Occipital lobe (tissue), 2 donors: ENCODE results near the gene PIM3. TPM values are rescaled to one million over a fixed set of nuclear protein-coding genes. Genes with fewer than 3 reads are reported as not detected.
"Not testable (repeated sequence)": the region's sequence is repeated elsewhere in the genome, so short reads cannot be mapped to it uniquely, and the experiment has no call there.

Experiments used
- DNase-seq: peaks from one replicate; lab custom pipeline; 2025; lab: John Stamatoyannopoulos, UW
- total RNA-seq: library from RNA; depleted of rRNA; stranded (reverse); fragments of >200 nt; gene quantifications from one replicate; pipeline ENCODE4 v1.2.3, GENCODE V29; 2014

PIM3 gene
- total RNA-seq, 1 donor from 2014 or later, result 13.1 TPM

- no peak for DNase-seq
Measured at GRCh38 chr22:49966774-49967705, 6.5 kb downstream of the PIM3 start.

DNA sequence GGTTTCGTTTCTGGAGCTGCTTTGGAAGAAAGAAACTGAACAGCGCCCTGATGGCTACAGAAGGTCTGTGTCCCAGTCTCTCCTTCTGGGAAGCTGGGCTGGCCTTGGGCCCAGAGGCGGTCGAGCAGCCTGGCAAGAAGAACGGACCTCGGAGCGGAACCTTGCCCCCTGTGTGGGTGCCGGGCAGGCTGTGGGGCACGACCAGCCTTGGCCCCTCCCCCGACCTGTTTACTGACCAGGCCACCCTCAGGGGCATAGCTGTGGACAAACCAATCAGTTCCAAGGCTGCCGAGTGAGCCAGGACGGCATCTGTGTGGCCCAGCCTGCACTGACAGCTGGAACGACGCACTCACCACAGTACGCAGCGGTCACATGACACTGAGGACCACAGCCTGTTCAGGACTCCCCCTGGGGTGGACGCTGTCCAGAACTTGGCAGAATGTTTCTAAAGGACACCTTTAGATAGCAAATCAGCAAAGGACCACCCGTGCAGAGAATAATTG is 7.2 kb downstream of the PIM3 start:
- DNase-seq, result no peak

GRCh38 chr22:49968313-49968830 is 7.8 kb downstream of the PIM3 start:
- no peak for DNase-seq

DNA sequence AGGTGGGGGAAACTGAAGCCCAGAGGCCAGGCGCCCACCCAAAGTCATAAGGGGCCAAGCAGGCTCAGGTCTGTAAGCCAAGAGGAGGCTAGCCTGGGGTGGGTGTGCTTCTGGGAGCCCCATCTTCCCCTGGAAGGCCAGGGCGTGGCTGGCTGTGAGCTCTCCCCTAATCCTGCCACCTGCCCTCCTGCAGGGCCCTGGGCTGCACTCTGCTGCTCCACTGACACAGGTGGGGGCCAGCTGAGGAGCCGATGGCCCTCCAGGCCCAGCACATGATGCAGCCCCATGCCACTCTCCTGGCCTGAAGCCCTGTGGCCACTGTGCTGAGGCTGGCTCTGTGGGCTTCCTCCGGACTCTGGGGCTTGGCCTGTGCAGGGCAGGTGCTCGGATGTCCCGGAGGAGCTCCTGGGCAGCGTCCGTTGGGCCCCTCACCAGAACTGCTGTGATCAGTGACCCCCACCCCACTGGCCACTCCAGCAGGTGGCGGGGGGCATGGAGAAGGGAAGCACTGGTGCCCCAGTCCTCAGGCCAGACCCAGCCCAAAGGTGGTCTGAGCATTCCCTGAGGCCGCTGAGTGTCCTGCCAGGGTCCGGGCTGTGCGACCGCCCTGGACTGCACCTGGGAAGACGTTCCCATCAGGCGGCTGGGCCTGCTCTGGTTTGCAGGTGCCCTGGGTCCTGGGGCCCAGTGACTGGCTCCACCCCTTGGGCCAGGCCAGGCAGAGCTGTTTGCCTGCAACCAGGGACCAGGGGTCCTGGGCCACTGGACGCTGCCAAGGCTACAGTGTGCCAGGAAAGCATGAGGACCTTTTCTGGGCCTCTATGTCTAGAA is 8.5 kb downstream of the PIM3 start:
- DNase-seq, result no peak

DNA sequence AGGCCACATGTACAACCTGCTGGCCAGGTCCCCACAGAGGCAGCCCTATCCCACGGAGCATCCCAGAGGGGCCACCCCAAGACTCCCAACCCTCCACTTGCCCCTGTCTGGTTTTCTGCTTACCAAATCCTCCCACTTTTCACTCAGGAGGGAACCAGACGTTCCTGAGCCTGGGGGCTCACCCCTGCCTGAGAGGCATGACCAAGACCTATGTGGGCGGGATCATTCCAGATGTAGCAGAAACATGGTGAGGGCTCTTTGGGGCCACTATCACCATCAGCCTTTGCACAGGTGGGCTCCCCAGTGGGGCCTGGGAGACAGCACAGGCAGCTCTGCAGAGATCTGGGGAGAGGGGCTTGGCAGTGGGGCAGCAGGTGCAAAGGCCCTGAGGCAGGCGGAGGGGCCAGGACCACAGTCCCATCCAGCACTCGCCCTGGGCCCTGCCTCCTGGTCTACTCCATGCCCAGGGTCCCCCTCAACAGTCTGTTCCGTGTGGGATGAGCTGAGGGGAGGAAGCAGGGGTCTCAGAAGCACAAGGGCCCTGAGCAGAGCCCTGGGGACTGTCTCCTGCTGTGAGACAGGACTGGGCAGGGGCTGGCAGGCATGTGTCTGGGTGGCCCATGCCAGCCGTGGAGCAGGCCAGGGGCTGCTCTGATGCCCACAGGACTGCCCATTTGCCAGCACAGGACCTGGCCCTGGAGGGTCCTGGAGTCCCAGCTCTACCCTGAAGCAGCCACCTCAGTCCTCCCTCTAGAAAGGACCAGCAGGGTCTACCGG is 9.4 kb downstream of the PIM3 start:
- no peak for DNase-seq

DNA sequence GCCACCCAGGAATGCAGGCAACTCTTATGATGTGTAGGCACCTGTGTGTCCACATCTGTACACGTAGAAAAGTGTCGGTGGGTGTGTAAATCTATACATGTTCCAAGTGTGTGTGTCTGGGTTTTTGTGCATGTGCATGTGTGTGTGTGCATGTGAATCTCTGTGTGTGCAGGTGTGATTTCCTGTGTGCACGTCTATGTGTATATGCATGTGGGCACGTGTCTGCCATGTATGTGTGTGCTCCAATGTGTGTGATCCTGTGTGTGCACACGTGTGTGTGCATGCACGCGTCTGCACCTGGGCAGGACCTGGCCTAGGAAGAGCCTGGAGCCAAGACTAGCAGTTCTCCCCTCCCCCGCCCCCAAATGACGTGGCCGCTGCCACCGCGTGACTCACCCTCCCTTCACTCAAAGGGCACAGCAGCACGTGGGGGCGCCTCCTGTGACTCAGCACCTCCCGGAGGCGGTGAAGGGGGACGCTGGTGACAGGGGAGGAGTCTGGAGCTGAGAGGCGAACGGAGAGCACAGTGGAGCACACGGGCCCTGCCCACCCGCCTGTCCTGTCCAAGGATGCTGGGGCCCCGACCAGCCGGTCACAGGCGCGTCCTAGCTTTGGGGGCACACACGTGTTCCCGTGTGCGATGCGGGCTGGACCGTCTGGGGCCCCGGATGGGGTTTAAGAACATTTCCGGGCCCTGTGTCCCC is 10.1 kb downstream of the PIM3 start:
- DNase-seq, result peak; percentile 94

- DNase-seq, result peak; percentile 62
Measured at GRCh38 chr22:49971232-49972162, 10.9 kb downstream of the PIM3 start.

DNA sequence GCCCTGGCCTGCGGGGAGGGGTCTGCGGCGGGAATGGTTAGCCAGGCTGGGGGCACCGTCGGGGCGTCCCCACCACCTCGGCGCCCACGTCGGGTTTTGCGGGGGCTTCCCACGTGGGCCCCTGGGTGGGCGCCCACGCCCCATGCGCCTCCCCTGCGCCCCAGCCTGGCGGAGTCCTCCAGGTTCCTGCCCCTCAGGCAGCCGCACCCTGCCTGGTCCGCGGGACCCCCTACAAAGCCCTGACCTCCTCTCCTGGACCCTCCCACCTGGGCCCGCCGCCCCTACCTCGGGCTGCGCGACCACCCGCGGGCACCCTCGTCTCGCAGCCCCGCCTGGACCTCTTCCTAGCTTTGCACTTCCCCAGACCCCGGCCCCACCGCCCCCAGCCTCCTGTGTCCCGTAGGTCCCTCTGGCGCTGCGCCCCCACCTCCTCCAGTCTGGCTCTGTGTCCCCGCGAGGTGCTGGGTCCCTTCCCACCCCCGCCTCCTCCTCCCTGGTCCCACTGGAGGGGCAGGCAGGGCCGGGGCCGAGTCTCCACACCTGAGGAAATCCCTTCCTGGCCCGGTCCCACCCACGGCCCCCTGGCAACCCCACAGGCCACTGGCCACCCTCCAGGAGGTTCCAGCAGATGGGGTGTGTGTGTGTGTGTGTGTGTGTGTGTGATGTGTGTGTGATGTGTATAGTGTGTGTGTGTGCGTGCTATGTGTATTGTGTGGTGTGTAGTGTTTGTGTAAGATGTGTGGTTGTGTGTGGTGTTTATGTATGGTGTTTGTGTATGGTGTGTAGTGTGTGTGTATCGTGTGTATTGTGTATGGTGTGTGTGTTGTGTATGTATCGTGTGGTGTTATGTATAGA is 11.8 kb downstream of the PIM3 start:
- no peak for DNase-seq

- no peak for DNase-seq
Measured at GRCh38 chr22:49973018-49973961, 12.7 kb downstream of the PIM3 start.

DNA sequence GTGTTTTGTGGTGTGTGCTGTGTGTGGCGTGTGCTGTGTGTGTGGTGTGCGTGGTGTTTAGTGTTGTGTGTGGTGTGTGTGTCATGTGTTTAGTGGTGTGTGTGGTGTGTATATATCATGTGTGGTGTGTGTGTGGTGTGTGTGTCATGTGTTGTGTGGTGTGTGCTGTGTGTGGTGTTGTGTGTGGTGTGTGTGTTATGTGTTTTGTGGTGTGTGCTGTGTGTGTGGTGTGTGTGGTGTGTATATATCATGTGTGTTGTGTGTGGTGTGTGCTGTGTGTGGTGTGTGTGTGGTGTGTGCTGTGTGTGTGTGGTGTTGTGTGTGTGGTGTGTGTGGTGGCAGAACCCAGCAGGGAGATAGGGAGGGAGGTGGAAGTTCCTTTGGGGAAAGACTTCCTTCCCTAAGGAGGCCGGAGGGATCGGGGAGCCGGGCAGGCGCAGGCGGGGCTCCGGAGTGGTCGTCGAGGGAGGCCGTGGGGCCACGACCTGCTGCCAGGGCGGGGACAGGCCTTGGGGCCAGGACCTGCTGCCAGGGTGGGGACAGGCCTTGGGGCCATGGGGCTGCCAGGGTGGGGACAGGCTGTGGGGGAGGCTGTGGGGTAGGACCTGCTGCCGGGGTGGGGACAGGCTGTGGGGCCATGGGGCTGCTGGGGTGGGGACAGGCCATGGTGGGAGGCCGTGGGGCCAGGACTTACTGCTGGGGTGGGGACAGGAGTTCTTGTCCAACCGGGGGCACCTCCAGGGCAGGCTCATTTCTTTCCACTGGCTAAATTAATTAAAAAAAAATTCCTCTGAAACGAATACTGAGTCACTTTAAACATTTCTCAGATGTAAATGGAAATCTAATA is 15.2 kb downstream of the PIM3 start:
- DNase-seq, result no peak

- DNase-seq, result no peak
Measured at GRCh38 chr22:49976439-49977175, 16.0 kb downstream of the PIM3 start.

GRCh38 chr22:49977578-49977977 is 17.0 kb downstream of the PIM3 start:
- DNase-seq, result no peak

DNA sequence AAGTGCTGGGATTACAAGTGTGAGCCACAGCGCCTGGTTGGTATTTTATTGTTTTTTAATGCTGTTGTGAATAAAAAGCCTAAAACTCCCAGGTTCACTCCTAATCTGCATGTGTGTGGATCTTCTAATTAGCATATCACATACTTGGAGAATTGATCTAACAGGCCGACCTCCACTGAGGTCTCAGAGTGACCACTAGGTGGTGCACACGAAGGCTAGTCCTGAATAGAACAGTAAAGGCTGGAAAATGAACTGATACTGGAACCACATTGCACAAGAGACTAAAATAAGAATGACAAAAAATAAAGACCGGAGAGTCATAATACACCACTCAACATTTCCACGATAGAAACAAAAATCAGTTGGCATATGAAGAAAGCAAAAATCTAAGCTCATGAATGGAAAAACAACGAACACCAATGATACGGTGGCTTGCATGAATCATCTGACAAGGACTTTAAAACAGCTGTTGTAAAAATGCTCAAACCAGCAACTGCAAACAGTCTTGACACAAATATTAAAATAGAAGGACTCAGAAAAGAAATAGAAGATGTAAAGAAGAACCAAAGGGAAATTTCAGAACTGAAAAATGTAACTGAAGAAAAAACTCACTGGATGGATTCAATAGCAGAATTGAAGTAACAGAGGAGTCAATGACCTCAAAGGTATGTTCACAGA is 19.2 kb downstream of the PIM3 start:
- DNase-seq, result no peak

GRCh38 chr22:49981799-49982198 is 21.2 kb downstream of the PIM3 start:
- DNase-seq, result not testable (repeated sequence)
